ENCODE measurements around the gene LASP1NB.

The LASP1NB gene

DNA sequence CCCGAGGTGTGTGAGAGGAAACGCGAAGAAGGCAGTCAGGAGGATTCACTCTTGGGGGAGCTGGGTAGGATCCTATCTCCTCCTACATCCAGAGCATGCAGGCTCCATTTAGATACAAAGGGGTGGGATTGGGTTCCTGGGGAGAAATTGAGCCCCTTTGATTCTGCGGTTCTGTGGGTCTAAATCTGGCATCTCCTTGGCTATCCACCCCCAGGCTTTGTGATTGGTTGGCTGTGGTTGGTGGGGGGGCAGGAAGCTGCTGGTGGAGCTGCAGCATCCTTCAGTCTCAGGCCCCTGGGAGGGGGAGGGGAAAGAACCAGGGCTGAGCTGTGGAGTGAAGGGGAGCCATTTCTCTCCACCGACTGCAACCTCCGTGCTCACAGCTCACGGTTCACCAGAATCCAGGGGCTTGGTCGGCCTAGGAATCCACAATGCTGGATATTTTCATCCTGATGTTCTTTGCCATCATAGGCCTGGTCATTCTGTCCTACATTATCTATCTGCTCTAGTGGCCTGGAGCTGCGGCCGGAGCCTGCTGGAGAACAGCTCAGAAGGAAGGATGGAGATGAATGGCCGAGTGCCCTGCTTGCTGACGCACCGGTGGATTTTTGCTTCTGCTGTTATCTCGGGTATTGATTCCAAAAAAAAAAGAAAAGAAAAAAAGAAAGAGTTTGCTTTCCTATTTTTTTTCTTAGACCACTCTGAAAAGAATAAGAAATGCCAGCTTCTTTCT lies at the start of gene LASP1NB:
Gene LASP1NB, plus strand, starts transcription at position 352 of the 733 bp plus-strand sequence.
- in situ Hi-C loops (cut with MboI; ENCODE audit: low sequenced_read_pairs) (no loop called here), dilution Hi-C loops (cut with HindIII; ENCODE audit: low sequenced_read_pairs, unreplicated experiment) (no loop called here), intact Hi-C loops (cut with micrococcal nuclease) (no loop called here)
- WGBS, 2 experiments (ENCODE audit: extremely low coverage in 2 of 2, insufficient read length in 1 of 2) = 40% methylated on average over 1 of the region's 14 CpGs; no CpG with 5 or more reads in 1 of the 2 experiments
- Histone ChIP-seq H2AK9ac (replicated peaks; ENCODE audit: low read depth, low read length, poor library complexity) (peak within 1 kb of the TSS; percentile 60), H4K8ac (ENCODE audit: low read depth in 2 of 2, low read length in 2 of 2) (peak within 1 kb of the TSS; percentile 40 to 95), H2BK120ac (ENCODE audit: low read depth, low read length) (peak within 1 kb of the TSS; percentile 95), H3K4me2 (ENCODE audit: low read depth, low read length) (peak within 1 kb of the TSS; percentile 93), H3K27ac (ENCODE audit: insufficient read depth, low read length) (peak within 1 kb of the TSS; percentile 99), H3K4ac (ENCODE audit: low read depth, low read length) (peak within 1 kb of the TSS; percentile 98), H3K9me3 (ENCODE audit: control insufficient read depth, insufficient read depth, low read length) (no peaks in the 10 kb centered on the region), H3K14ac (replicated peaks; ENCODE audit: low read depth, low read length) (peak within 1 kb of the TSS; percentile 98), H3K36me3 (ENCODE audit: control insufficient read depth, insufficient read depth, low read length) (peaks cover 7% of the 10 kb centered on the region), H3K9me1 (ENCODE audit: insufficient read depth, low read length) (peaks cover 9% of the 10 kb centered on the region), H2BK15ac (ENCODE audit: low read depth, low read length) (peak within 1 kb of the TSS; percentile 90; the same call in 2 of the 3 replicates), H2BK5ac (ENCODE audit: low read depth, low read length, poor library complexity, severe bottlenecking) (peak within 1 kb of the TSS; percentile 96), H3K4me3 (ENCODE audit: insufficient read depth, low read depth, low read length) (peak within 1 kb of the TSS; percentile 54), H4K91ac (ENCODE audit: insufficient read depth, low read depth, low read length) (peak within 1 kb of the TSS; percentile 97), H3K79me1 (ENCODE audit: low read depth in 1 of 2, low read length in 2 of 2) (peaks cover 0 to 32% of the 10 kb centered on the region in 2 experiments; a peak in 2 of 4 replicates), H3K9ac (ENCODE audit: low read depth, low read length) (peak within 1 kb of the TSS; percentile 99), H3K27me3 (ENCODE audit: control insufficient read depth, insufficient read depth, low read length) (no peaks in the 10 kb centered on the region), H4K20me1 (ENCODE audit: insufficient read depth, low read length) (peaks cover 16% of the 10 kb centered on the region), H3K4me1 (ENCODE audit: control insufficient read depth, insufficient read depth, low read length) (peaks cover 17% of the 10 kb centered on the region), H2BK20ac (ENCODE audit: low read depth, low read length) (peak within 1 kb of the TSS; percentile 93), H4K5ac (ENCODE audit: low read depth, low read length) (peak within 1 kb of the TSS; percentile 95), H2AK5ac (ENCODE audit: low read depth, low read length) (peak within 1 kb of the TSS; percentile 93), H3K18ac (ENCODE audit: low read depth, low read length) (peak within 1 kb of the TSS; percentile 92), H2AFZ (replicated peaks; ENCODE audit: low read length, poor library complexity) (peak within 1 kb of the TSS; percentile 93), H3K23ac (ENCODE audit: low read depth, low read length) (peak within 1 kb of the TSS; percentile 96), H3K56ac (ENCODE audit: extremely low read depth, insufficient read depth, low read length) (peak within 1 kb of the TSS; percentile 92)
- POLR2A ChIA-PET (ENCODE audit: unreplicated experiment) = interaction anchor here (0.7 to 1.3 kb wide), 3 partner anchors 43 to 58 kb away, joined by 4 to 5 read pairs (median 4); partner anchors contain the start of gene LASP1
- DNase-seq (peak; percentile 70), ATAC-seq (ENCODE audit: low read depth) (peak; percentile 72)
- CTCF ChIA-PET = interaction anchor here (0.9 to 1.6 kb wide), 4 partner anchors 16 to 228 kb away, joined by 3 to 9 read pairs (median 6); no protein-coding TSS in a partner anchor
- TF ChIP-seq BHLHE40 (IDR thresholded peaks at IDR 0.05; ENCODE audit: low read depth, low read length) (no peak), RCOR1 (IDR thresholded peaks at IDR 0.05; ENCODE audit: insufficient replicate concordance, low read length) (peak; percentile 48)
- BruUV-seq (replicated peaks) = no TSS peak

All from IMR-90 (cell line).